HUES64 (cell line): ENCODE data around the gene ATG16L1.

Experiments used
- H3K27ac ChIP-seq: 2 replicates; pipeline ENCODE4 v1.7.0; 2013; ENCODE audit warnings: low read depth, low read length, inconsistent platforms
- H3K27me3 ChIP-seq: 2 replicates; pipeline ENCODE4 v1.6.1; 2013; ENCODE audit warnings: mild to moderate bottlenecking, low read length; ENCODE audit not compliant: insufficient read depth
- H3K36me3 ChIP-seq: 2 replicates; pipeline ENCODE4 v1.6.1; 2013; ENCODE audit warnings: mild to moderate bottlenecking, low read length; ENCODE audit not compliant: insufficient read depth
- H3K4me1 ChIP-seq: 2 replicates; pipeline ENCODE4 v1.6.1; 2013; ENCODE audit warnings: mild to moderate bottlenecking, low read length, moderate library complexity; ENCODE audit not compliant: insufficient read depth
- H3K4me3 ChIP-seq: 2 replicates; pipeline ENCODE4 v1.5.1; 2013; ENCODE audit warnings: mild to moderate bottlenecking, low read length, moderate library complexity
- H3K9ac ChIP-seq: 2 replicates; pipeline ENCODE4 v1.6.1; 2013; ENCODE audit warnings: mild to moderate bottlenecking, low read depth, low read length
- H3K9me3 ChIP-seq: 2 replicates; pipeline ENCODE4 v1.6.1; 2013; ENCODE audit warnings: low read depth, low read length; ENCODE audit not compliant: insufficient read depth
- WGBS: fragments of 150-250, 120-280 bp; methylation state at CpG from one replicate; pipeline ENCODE4 v1.1.7; 2013; ENCODE audit warnings: missing lambda C conversion rate; 5-methylcytosine and 5-hydroxymethylcytosine counted together

ATG16L1 gene

GRCh38 chr2:233297076-233297475, 45.6 kb downstream of the ATG16L1 start:
- H3K4me3 ChIP-seq = no peak overlapping the region
- H3K27ac ChIP-seq = no peak overlapping the region
- no peaks in the 10 kb centered on the region for H3K4me1 ChIP-seq
- H3K27me3 ChIP-seq = no peaks in the 10 kb centered on the region
- WGBS = 97% methylated on average over 7 of the region's 7 CpGs
- no peaks in the 10 kb centered on the region for H3K9me3 ChIP-seq
- H3K9ac ChIP-seq = no peak overlapping the region
- H3K36me3 ChIP-seq = peaks cover 43% of the 10 kb centered on the region

GRCh38 chr2:233300401-233300800, 48.9 kb downstream of the ATG16L1 start:
- 88% methylated on average over 4 of the region's 4 CpGs for WGBS
- no peak overlapping the region for H3K4me3 ChIP-seq
- no peaks in the 10 kb centered on the region for H3K27me3 ChIP-seq
- H3K36me3 ChIP-seq = peaks cover 10% of the 10 kb centered on the region
- H3K27ac ChIP-seq = no peak overlapping the region
- H3K9ac ChIP-seq = no peak overlapping the region
- H3K9me3 ChIP-seq = no peaks in the 10 kb centered on the region
- no peaks in the 10 kb centered on the region for H3K4me1 ChIP-seq

GRCh38 chr2:233301248-233301647, 49.8 kb downstream of the ATG16L1 start:
- no peak overlapping the region for H3K27ac ChIP-seq
- no peaks in the 10 kb centered on the region for H3K4me1 ChIP-seq
- H3K4me3 ChIP-seq = no peak overlapping the region
- H3K27me3 ChIP-seq = no peaks in the 10 kb centered on the region
- H3K9ac ChIP-seq = no peak overlapping the region
- 86% methylated on average over 1 of the region's 2 CpGs for WGBS
- no peaks in the 10 kb centered on the region for H3K9me3 ChIP-seq
- H3K36me3 ChIP-seq = peaks cover 2% of the 10 kb centered on the region

GRCh38 chr2:233301811-233302210, 50.3 kb downstream of the ATG16L1 start:
- no peak overlapping the region for H3K9ac ChIP-seq
- no peaks in the 10 kb centered on the region for H3K27me3 ChIP-seq
- H3K9me3 ChIP-seq = no peaks in the 10 kb centered on the region
- H3K27ac ChIP-seq = no peak overlapping the region
- 63% methylated on average over 4 of the region's 6 CpGs for WGBS
- H3K4me1 ChIP-seq = no peaks in the 10 kb centered on the region
- no peak overlapping the region for H3K4me3 ChIP-seq
- H3K36me3 ChIP-seq = no peaks in the 10 kb centered on the region

GRCh38 chr2:233303252-233303651, 51.8 kb downstream of the ATG16L1 start:
- WGBS = 68% methylated on average over 3 of the region's 3 CpGs
- Histone ChIP-seq H3K36me3 (no peaks in the 10 kb centered on the region), H3K4me3 (no peak overlapping the region), H3K4me1 (no peaks in the 10 kb centered on the region), H3K27ac (no peak overlapping the region), H3K9me3 (no peaks in the 10 kb centered on the region), H3K9ac (no peak overlapping the region), H3K27me3 (no peaks in the 10 kb centered on the region)

GRCh38 chr2:233307565-233307964, 56.1 kb downstream of the ATG16L1 start, which contains the start of gene SAG:
TSS of gene SAG (plus strand) at chr2:233307816. CDS start at chr2:233309190, 1,374 bp downstream.
- Histone ChIP-seq H3K27me3 (no peaks in the 10 kb centered on the region), H3K4me3 (no peak within 1 kb of the TSS), H3K27ac (no peak within 1 kb of the TSS), H3K4me1 (no peaks in the 10 kb centered on the region), H3K9ac (no peak within 1 kb of the TSS), H3K9me3 (no peaks in the 10 kb centered on the region), H3K36me3 (no peaks in the 10 kb centered on the region)
- 69% methylated on average over 7 of the region's 7 CpGs for WGBS

- no peaks in the 10 kb centered on the region for H3K27me3 ChIP-seq
- H3K36me3 ChIP-seq = no peaks in the 10 kb centered on the region
- no peak overlapping the region for H3K9ac ChIP-seq
- no peaks in the 10 kb centered on the region for H3K9me3 ChIP-seq
- no peak overlapping the region for H3K27ac ChIP-seq
- 93% methylated on average over 10 of the region's 11 CpGs for whole genome bisulfite sequencing
- H3K4me1 ChIP-seq = no peaks in the 10 kb centered on the region
- no peak overlapping the region for H3K4me3 ChIP-seq
Measured at GRCh38 chr2:233311241-233311926, 59.9 kb downstream of the ATG16L1 start.

GRCh38 chr2:233312874-233313273, 61.4 kb downstream of the ATG16L1 start:
- Histone ChIP-seq H3K9me3 (no peaks in the 10 kb centered on the region), H3K4me3 (no peak overlapping the region), H3K9ac (no peak overlapping the region), H3K27ac (no peak overlapping the region), H3K27me3 (no peaks in the 10 kb centered on the region), H3K36me3 (no peaks in the 10 kb centered on the region), H3K4me1 (no peaks in the 10 kb centered on the region)
- whole genome bisulfite sequencing = 88% methylated on average over 8 of the region's 8 CpGs

GRCh38 chr2:233314180-233314925, 62.9 kb downstream of the ATG16L1 start:
- H3K4me1 ChIP-seq = no peaks in the 10 kb centered on the region
- H3K9ac ChIP-seq = no peak overlapping the region
- no peaks in the 10 kb centered on the region for H3K9me3 ChIP-seq
- H3K27ac ChIP-seq = no peak overlapping the region
- WGBS = 96% methylated on average over 20 of the region's 20 CpGs
- no peak overlapping the region for H3K4me3 ChIP-seq
- H3K36me3 ChIP-seq = no peaks in the 10 kb centered on the region
- peaks cover 5% of the 10 kb centered on the region; the same call in 1 of the 2 replicates for H3K27me3 ChIP-seq

- Histone ChIP-seq H3K4me3 (no peak overlapping the region), H3K4me1 (no peaks in the 10 kb centered on the region), H3K27me3 (peaks cover 14% of the 10 kb centered on the region; the same call in 1 of the 2 replicates), H3K27ac (no peak overlapping the region), H3K9me3 (no peaks in the 10 kb centered on the region), H3K9ac (no peak overlapping the region), H3K36me3 (no peaks in the 10 kb centered on the region)
- 92% methylated on average over 7 of the region's 7 CpGs for WGBS
Measured at GRCh38 chr2:233317196-233317943, 65.9 kb downstream of the ATG16L1 start.

GRCh38 chr2:233319256-233319655, 67.8 kb downstream of the ATG16L1 start:
- 87% methylated on average over 5 of the region's 5 CpGs for WGBS
- Histone ChIP-seq H3K36me3 (no peaks in the 10 kb centered on the region), H3K9ac (no peak overlapping the region), H3K9me3 (no peaks in the 10 kb centered on the region), H3K27me3 (peaks cover 16% of the 10 kb centered on the region; the same call in 1 of the 2 replicates), H3K4me1 (no peaks in the 10 kb centered on the region), H3K4me3 (no peak overlapping the region), H3K27ac (no peak overlapping the region)
